GM18511 (cell line): ENCODE data around the gene DCTN4.

ENCODE experiments used
- ATAC-seq: cut with Tn5 transposase; IDR thresholded peaks from one replicate; pipeline ENCODE4 v1.9.1; 2021; ENCODE audit warnings: mild to moderate bottlenecking, moderate library complexity; ENCODE audit not compliant: unreplicated experiment

Gene DCTN4

DNA sequence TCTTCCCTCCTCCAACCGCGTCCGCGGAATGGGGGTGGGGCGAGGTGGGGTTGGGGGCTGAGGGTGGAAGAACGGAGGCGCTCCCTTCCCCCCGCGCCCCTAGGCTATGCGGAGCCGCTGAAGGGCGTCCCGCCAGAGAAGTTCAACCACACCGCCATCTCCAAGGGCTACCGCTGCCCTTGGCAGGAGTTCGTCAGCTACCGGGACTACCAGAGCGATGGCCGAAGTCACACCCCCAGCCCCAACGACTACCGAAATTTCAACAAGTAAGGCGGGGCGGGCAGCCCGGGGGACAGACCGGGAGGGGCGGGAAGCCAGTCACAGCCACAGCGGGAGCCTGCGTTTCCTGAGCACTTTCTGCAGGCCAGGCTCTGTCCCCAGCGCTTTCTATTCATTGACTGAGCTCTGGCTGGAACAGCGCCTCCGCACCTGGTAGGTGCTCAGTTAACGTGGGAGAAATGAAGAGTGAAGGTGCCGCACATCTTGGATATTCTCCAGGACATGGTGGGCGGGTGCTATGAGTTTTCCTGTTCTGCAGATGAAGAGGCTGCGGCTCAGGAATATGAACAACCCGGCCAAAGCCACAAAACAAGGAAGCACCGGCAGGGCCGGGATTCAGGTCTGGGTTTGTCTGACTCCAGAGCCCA is 86.5 kb downstream of the DCTN4 start:
- peak; percentile 66 for ATAC-seq

DNA sequence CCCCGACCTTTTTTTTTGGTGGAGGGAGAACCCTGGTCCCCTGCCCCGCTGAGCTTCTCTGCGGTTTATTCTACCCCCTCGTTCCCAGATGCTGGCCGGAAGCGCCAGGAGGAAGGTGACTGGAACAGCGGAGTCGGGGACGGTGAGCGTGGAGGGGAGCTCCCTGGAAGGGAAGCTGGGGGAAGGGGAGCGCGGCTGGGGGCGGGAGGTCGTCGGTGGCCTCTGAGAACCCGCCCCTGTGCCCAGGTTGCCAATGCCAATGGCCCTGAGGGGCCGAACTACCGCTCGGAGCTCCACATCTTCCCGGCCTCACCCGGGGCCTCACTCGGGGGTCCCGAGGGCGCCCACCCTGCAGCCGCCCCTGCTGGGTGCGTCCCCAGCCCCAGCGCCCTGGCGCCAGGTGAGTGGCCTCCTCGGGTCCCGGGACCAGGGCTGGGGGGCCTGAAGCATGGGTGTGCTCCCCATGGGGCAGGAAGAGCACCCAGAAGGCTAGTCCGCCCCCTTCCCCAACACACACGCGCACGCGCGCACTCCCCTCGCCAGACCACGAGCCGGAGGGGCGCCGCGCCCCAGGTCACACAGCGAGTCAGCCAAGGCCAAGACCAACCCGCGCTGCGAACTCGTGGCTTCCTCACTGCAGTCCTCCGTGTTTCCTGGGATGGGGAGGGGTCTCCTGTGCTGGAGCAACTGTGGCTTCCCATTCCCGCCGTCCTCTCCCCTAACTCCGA is 87.1 kb downstream of the DCTN4 start:
- peak; percentile 47 for ATAC-seq

DNA sequence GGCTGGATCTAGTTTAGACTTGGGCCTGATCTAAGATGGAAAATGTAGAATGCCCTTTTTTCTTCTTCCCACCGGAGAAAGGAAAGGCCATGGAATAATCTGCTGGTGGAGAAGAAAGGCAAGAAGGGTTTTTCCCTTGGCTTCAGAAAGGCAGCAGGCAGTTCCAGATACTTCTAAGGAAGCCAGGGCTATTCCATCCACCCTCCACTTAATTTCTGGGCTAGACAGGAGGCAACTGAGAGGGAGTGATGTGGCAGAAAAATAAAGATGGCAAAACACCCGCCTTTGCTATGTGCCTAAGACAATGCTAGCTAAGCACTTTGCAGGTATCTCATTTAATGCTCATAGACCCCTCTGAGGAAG is 87.9 kb downstream of the DCTN4 start:
- ATAC-seq = no peak

DNA sequence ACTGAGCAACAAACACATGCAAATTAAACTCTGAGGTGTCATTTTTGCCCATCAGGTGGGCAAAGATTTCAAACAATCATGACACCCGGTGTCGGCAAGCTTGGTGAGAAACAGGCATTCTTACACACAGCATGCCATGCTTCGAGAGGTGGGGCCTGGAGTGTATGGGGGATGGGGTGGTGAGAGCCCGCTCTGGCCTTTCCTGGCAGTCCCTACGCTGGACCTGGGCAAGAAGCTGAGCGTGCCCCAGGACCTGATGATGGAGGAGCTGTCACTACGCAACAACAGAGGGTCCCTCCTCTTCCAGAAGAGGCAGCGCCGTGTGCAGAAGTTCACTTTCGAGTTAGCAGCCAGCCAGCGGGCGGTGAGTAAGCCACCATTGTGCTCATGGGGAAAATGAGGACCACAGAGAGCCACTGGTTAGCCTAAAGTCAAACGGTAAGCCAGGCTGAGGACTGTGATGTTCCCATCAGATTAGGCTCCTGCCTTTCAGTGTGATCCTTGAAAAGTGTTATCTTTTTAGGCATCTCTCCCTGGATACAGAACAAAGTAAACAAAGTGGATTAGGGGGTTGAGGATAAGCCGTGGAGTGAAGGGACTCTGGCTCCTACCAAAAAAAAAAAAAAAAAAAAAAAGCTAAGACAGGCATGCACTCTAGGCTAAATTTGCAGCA is 88.4 kb downstream of the DCTN4 start:
- no peak for ATAC-seq

DNA sequence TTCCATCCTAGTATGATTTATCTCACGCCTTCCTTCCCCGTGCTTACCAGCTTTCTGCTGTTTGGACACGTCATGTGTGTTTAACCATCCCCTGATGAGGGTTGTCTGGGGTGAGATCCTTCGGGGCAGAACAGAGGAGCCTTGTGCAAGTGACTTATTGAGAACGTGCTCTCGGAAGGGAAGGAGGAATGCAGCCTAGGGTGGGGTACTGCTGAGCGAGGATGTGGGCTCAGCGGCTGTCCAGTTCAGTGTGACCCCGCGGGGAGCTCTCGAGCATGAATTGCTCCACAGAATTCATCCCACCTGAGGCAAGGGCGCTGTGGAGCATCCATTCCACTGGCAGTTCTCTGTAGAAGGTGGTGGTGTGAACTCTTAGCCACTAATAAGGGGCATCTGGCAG is 93.8 kb downstream of the DCTN4 start:
- no peak for ATAC-seq

DNA sequence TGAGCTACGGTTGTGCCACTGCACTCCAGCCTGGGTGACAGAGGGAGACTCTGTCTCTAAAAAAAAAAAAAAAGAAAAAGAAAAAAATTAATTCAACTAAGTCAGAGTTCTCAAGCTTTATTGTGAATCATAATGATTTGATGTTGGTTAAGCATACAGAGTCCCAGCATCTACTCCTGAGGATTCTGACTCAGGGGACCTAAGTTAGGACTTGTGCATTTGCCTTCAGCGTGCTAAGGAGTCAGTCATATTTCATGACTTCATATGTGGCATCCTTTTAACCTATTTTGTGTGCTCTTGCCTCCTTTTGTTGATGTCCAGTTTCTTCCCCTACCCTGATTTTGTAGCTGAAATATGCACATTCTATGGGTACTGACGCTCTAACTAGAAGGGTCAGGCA is 94.9 kb downstream of the DCTN4 start:
- ATAC-seq = no peak

DNA sequence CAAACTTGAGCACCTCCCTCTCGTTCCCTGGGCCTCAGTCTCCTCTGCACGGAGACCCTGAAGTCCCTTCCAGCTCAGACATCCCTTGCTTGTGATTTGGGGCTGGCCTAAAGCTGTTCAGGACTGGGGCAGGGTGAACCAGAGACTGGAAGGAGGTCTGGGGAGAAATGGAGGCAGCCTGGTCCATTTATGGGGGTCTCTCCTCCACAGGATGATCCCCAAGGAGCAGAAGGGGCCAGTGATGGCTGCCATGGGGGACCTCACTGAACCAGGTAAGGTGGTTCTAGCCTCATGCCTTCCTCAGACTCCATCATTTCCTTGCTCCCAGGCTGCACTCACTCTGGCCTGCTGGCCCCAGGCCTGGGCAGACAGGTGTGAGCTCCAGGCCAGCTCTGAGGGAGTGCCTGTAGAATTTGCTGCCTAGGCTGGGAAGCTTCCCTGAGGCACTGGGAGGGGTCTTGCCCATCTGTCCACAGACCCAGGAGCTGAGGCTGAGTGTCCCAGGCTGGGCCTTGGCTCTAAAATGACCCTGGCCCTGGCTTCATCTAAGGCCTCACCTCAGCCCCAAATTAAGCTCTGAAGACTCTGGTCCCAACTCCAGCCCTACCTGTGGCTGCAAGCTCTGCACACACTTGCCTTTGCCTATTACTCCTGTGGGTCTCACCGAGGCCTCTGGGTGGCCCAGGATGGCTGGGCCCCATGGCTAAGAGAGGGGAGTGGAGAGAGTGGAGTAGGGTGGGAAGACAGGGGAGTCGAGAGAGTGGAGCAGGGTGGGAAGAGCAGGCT is 95.9 kb downstream of the DCTN4 start:
- no peak for ATAC-seq

DNA sequence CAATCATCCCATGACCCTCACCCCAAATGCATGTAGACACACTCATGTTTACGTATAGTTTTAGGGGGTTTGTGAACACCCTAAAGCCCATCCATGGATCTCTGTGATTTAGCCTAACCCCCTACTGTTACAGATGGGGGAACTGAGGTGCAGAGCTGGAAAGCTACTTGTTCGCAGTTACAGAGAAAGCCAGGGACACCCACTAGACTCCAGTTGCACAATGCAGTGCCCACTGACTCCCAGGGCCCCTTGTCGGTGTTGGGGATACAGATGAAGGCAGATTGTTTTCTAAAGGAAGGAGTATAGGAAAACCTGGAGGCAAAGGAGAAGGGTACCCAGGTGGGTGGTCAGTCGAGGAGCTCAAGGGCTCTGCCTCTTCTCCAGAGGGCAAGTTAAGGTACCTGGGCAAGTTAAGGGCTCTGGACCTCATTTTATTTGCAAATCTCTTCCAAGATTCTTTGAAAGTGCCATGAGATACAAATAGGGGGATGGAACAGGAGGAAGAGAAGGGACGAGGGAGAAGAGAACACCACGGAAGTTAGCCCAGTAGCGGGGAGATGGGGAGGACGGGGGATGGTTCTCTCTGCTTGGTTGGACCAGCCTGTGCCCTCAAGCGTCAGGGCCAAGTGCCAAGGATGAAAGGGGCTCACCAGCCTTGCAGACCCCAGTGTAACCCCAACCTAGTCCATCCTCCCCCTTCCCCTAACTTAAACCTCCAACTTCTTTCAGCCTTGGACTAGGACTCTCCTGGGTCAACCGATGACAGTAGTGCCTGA is 96.8 kb downstream of the DCTN4 start:
- ATAC-seq = no peak

DNA sequence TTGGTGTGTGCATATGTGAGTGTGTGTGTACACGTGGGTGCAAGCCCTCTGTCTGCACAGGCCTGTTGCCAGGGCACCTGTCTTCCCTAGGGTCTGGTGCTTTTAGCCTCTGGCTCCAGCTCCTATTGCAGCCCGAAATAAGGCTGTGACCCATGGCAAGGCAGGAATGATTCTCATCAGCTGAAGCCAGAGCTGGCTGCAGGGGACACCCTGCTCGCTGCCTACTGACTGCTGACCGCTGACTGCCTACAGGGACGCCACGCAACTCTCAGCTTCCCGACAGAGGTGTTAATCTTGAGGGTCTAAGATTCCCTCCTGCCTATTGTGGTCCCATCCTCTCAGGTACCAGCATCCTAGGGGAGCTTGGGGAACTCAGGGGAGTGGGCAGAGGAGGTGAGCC is 97.7 kb downstream of the DCTN4 start, which contains the start of gene MYOZ3:
MYOZ3 (plus strand) TSS at position 166 of the 400 bp plus-strand sequence. CDS start 1,691 bp downstream, outside the sequence.
- ATAC-seq = no peak

DNA sequence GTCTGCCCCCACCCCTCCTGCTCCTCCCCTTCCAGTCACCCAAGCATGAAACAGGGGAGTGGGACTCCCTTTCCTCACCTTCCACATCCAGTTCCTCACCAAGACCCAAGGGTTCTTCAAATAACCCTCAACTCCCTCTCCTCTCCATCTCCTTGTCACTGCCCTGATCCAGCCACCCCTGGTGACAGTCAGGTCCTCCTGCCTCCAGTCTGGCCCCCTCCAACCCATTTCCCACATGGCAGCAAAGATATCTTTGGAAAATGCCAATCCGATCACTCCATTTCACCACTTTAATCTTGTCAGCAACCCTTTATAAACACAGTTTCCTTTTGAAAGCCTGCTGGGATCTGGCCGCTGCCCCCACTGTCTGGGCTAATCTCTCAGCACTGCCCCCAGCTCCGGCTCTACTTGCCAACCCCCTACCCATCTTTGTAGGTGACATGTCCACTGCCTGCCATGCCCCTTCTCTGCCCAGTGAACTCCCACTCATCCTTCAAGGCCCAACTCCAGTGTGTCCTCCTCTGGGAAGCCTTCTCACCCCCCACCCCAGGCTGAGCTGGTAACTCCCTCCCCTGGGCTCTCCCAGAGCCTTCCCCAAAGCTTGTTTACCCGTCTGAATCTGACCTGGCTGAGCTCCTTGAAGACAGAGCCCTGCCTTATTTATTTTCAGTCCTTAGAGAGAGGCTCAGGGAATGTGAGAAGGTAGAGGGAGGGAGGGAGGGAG is 98.5 kb downstream of the DCTN4 start:
- no peak for ATAC-seq

DNA sequence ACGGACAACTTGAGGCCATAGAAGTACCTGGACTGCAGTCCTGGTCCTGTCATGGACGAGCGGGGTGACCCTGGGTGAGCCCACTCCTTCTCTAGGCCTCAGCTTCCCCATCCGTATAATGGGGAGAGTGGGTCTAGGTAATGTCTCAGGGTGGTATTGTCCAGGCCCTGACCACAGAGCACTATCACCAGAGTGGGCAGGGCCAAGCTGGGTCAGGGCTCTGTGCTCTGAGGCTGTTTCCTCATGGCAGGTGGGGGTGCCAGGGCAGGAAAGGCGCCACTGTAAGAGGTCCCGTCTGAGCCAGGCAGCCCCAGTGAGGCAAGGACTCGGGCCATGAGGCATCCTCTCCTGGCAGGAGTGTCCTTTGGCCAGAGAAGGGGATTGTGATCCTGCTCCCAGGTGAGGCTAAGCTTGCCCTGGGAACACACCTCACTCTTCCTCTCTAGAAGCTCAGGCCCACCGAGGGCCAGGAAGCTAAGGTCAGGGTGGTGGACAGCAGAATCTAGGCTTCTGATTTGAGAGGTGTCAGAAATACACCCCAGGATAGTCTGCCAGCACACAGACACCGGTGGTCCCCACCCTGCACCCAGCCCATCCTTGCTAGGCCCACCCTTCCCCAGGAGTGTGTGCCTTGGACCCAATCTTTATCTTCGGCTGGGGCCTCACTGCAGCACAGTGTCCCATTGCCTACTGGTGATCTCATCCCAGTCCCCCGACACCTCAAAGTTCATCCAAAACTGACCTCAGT is 99.3 kb downstream of the DCTN4 start:
- no peak for ATAC-seq

DNA sequence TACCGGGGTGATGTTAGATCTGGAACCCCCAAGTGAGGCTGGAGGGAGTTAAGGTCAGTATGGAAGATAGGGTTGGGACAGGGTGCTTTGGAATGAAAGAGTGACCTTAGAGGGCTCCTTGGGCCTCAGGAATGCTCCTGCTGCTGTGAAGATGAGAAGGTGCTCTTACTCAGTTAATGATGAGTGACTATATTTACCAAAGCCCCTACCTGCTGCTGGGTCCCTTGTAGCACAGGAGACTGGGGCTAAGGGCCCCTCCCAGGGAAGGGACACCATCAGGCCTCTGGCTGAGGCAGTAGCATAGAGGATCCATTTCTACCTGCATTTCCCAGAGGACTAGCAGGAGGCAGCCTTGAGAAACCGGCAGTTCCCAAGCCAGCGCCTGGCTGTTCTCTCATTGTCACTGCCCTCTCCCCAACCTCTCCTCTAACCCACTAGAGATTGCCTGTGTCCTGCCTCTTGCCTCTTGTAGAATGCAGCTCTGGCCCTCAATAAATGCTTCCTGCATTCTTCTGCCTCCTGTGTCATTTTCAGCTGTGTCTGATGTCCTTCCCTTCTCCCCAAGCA is 100.0 kb downstream of the DCTN4 start:
- no peak for ATAC-seq
